Hematopoietic multipotent progenitor cell treated with erythropoietin and hydrocortisone succinate and interleukin-3 and kit ligand, for 4 days (in vitro differentiated cells): ENCODE data around the gene TEDC1.

Experiments
- DNase-seq: peaks from one replicate; pipeline ENCODE4 v3.0.0-alpha.2; 2015

The TEDC1 gene

GRCh38 chr14:105527381-105527825 is 36.4 kb downstream of the TEDC1 start:
- no peak for DNase-seq

GRCh38 chr14:105527826-105528585 is 37.0 kb downstream of the TEDC1 start:
- peak; percentile 87 for DNase-seq

GRCh38 chr14:105528586-105529318 is 37.7 kb downstream of the TEDC1 start:
- DNase-seq = no peak

GRCh38 chr14:105529319-105529568 is 38.2 kb downstream of the TEDC1 start:
- no peak for DNase-seq

GRCh38 chr14:105529569-105530284 is 38.7 kb downstream of the TEDC1 start:
- DNase-seq = no peak

GRCh38 chr14:105530285-105531087 is 39.4 kb downstream of the TEDC1 start:
- DNase-seq = no peak

GRCh38 chr14:105531088-105531893 is 40.2 kb downstream of the TEDC1 start:
- no peak for DNase-seq

GRCh38 chr14:105531894-105532623 is 41.0 kb downstream of the TEDC1 start:
- no peak for DNase-seq

GRCh38 chr14:105532735-105533141 is 41.7 kb downstream of the TEDC1 start:
- DNase-seq = peak; percentile 49

GRCh38 chr14:105533391-105533790 is 42.3 kb downstream of the TEDC1 start:
- no peak for DNase-seq

GRCh38 chr14:105533811-105534498 is 42.9 kb downstream of the TEDC1 start:
- no peak for DNase-seq

- DNase-seq = no peak
Observed at GRCh38 chr14:105534586-105534985, 43.5 kb downstream of the TEDC1 start.

- DNase-seq = no peak
Observed at GRCh38 chr14:105536051-105536450, 45.0 kb downstream of the TEDC1 start.

- DNase-seq = no peak
Observed at GRCh38 chr14:105536691-105537579, 45.9 kb downstream of the TEDC1 start.

GRCh38 chr14:105537580-105538474 is 46.8 kb downstream of the TEDC1 start:
- peak; percentile 62 for DNase-seq

GRCh38 chr14:105538481-105539049 is 47.5 kb downstream of the TEDC1 start:
- no peak for DNase-seq

- DNase-seq = no peak
Observed at GRCh38 chr14:105540811-105541210, 49.8 kb downstream of the TEDC1 start.

GRCh38 chr14:105541218-105541875 is 50.3 kb downstream of the TEDC1 start:
- peak; percentile 42 for DNase-seq
